Activated CD4-positive, alpha-beta T cell treated with anti-CD3 and anti-CD28 coated beads, Interleukin-2, amount 10 ng/mL, durations not matched to agents 7 days and 5 days (primary cell): Measurements from ENCODE around the gene IL17RD. TPM values are rescaled to one million over a fixed set of nuclear protein-coding genes. Genes with fewer than 3 reads are reported as not detected.

ENCODE experiments used
- CTCF ChIA-PET: fragments of 350-600 bp; sonication (Branson Sonifier 250); formaldehyde crosslinking; loops from one replicate; lab custom pipeline; 2021; ENCODE audit warnings: antibody characterized with exemption; lab: Charles Lee
- POLR2A ChIA-PET: fragments of 350-600 bp; sonication (Branson Sonifier 250); formaldehyde crosslinking; loops from one replicate; lab custom pipeline; 2021; ENCODE audit warnings: antibody characterized with exemption; lab: Charles Lee
- DNase-seq: peaks from one replicate; pipeline ENCODE4 v3.0.0-alpha.2; 2020
- H3K27ac Mint-ChIP-seq: one replicate; pipeline ENCODE4 v1.8.0; 2021; ENCODE audit warnings: mild to moderate bottlenecking, moderate library complexity, mixed read lengths
- H3K27me3 Mint-ChIP-seq: one replicate; pipeline ENCODE4 v1.8.0; 2021; ENCODE audit warnings: mixed read lengths
- H3K36me3 Mint-ChIP-seq: one replicate; pipeline ENCODE4 v1.8.0; 2021; ENCODE audit warnings: low read depth, mixed read lengths
- H3K4me1 Mint-ChIP-seq: one replicate; pipeline ENCODE4 v1.8.0; 2021; ENCODE audit warnings: mixed read lengths
- H3K4me3 Mint-ChIP-seq: one replicate; pipeline ENCODE4 v1.8.0; 2021; ENCODE audit warnings: mild to moderate bottlenecking, moderate library complexity, mixed read lengths
- H3K9me3 Mint-ChIP-seq: one replicate; pipeline ENCODE4 v1.8.0; 2021; ENCODE audit warnings: mixed read lengths
- total RNA-seq, 2 experiments: library from RNA; stranded (reverse); gene quantifications; one replicate each; pipeline ENCODE4 v1.2.3, GENCODE V29; 2021

Gene IL17RD
- total RNA-seq, 2 experiments from 2014 or later, result not detected

- ChIA-PET POLR2A (no interaction called here), CTCF (no interaction called here)
- no peak overlapping the region for H3K4me3 Mint-ChIP-seq
- H3K27me3 Mint-ChIP-seq, result peaks cover 8% of the 10 kb centered on the region
- no peak for DNase-seq
- no peaks in the 10 kb centered on the region for H3K9me3 Mint-ChIP-seq
- H3K27ac Mint-ChIP-seq, result no peak overlapping the region
- H3K4me1 Mint-ChIP-seq, result no peaks in the 10 kb centered on the region
- H3K36me3 Mint-ChIP-seq, result no peaks in the 10 kb centered on the region
Observed at GRCh38 chr3:57041674-57042073, 123.5 kb downstream of the IL17RD start.

Other genes with a start within 250 kb of the IL17RD start
- not detected for gene SPATA12, start 104.7 kb downstream of the IL17RD start, total RNA-seq
- gene HESX1, start 34.6 kb upstream of the IL17RD start, total RNA-seq, result under 1 TPM in 1 of 2 experiments, not detected in 1; 0.42 TPM
- 10 to 100 TPM; 33.2 to 38.5 TPM for gene APPL1, start 62.4 kb upstream of the IL17RD start, total RNA-seq
- gene ASB14, start 127.3 kb upstream of the IL17RD start, total RNA-seq, result not detected